SK-N-MC (cell line): ENCODE results near the gene SPDYE6.
"Not testable (repeated sequence)": the region's sequence is repeated elsewhere in the genome, so short reads cannot be mapped to it uniquely, and the experiment has no call there.

Experiments used
- EZH2 ChIP-seq: fragments of 200-600 bp; sonication (generic); IDR thresholded peaks from one replicate; pipeline ENCODE4 v1.6.1; 2017; ENCODE audit warnings: antibody characterized with exemption
- FOXP2 ChIP-seq: optimal IDR thresholded peaks from 2 replicates; pipeline ENCODE3; 2011; ENCODE audit warnings: mild to moderate bottlenecking, moderate library complexity; ENCODE audit not compliant: insufficient read depth; ENCODE audit errors: extremely low read length, control extremely low read depth
- POLR2AphosphoS5 ChIP-seq: IDR thresholded peaks from 2 replicates; pipeline ENCODE4 v1.6.1; 2012; ENCODE audit warnings: mild to moderate bottlenecking, low read depth, low read length, borderline replicate concordance

- TF ChIP-seq EZH2, POLR2AphosphoS5, FOXP2: not testable (repeated sequence)
Observed at GRCh38 chr7:102330666-102331460, 25.4 kb downstream of the SPDYE6 start.
